ENCODE measurements around the gene GRB10.

GRB10 gene

GRCh38 chr7:50632561-50633413, 149.9 kb downstream of the GRB10 start:
- peak; percentile 70 for DNase-seq (ENCODE audit: low spot score)

DNA sequence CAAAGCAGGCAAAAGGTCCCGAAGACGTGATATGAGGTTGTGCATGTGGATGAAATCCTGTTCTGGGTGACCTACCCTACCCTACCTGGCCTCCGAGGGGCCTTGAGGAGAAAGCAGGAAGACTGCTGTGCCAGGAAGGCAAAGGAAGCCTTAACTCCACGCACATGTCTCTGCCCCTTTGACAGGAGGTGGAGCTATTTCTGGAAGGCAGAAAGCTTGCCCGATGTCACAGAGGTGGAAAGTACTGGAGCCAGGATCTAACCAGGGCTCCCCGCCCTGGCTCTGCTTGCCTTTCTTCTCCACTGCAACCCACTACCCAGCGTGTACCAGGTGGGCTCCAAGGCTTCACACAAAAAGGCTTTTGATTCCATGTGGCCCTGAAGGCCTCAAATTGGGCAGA, 151.1 kb downstream of the GRB10 start:
- no peak for DNase-seq (ENCODE audit: low spot score)

DNA sequence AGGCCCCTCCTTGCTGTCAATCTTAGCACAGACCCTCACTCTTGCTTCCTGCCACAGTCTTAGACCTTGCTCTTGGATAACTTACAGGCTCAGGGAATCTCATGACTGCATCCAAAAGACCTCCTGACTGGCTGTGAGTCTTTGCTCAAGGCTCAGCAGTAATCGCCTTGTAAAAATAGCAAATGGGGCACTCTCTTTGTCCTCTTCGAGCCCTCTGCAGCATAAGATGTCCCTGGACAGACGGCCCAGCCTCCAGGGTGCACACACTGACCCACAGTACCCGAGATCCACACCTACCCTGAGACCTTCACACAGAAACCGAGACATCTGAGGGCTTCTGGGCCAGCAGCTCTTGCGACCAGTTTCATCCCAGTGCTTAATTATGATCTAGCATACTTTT, 151.6 kb downstream of the GRB10 start:
- DNase-seq (ENCODE audit: low spot score) = no peak

- DNase-seq (ENCODE audit: low spot score) = no peak
Observed at GRCh38 chr7:50629238-50629901, 153.3 kb downstream of the GRB10 start.

GRCh38 chr7:50628434-50629084, 154.1 kb downstream of the GRB10 start:
- no peak for DNase-seq (ENCODE audit: low spot score)

DNA sequence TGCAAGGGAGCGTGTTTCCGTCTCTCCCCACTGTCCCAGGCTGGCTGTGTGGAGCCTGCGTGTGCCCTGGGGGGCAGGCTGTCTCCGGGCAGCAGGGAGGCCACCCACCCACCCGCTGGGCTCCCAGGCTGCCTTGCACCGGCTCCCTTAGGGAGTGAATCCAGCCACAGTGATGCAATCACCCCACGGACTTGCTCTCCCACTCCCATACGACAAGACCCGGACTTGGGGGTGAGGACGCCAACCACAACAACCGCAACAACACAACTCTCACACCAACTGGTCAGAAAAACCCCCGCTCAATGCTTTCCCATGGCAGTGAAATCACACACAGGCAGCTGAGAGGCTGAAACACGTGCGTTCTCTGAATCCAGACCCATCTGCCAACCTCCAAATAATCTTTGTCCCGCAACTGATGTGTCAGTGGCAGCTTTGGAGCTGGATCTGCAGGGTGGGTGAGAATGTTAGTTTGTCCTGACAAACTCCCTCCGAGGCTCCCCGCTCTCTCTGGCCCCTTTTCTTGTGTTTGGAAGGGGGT, 154.8 kb downstream of the GRB10 start:
- DNase-seq (ENCODE audit: low spot score) = no peak

DNA sequence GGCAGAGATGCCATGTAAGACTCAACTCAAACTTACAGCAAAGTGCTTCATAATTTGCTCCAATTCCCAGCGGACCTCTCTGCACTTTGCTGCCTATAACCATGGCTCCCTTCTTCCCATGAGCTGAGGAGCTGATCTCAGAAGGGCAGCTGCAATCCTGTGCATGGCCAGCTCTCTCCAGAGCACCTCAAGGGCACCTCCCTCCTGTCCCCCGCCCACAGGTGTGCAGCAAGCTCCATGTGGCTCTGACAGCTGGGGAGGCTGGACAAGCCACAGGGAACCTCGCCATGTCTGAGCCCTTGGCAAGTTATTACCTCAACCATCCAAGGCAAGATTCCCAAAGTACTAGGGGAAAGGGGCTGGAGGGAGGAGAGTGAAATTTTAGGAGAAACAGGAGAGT, 156.4 kb downstream of the GRB10 start:
- DNase-seq (ENCODE audit: low spot score) = no peak

GRCh38 chr7:50625360-50625759, 157.3 kb downstream of the GRB10 start:
- no peak for DNase-seq (ENCODE audit: low spot score)

DNA sequence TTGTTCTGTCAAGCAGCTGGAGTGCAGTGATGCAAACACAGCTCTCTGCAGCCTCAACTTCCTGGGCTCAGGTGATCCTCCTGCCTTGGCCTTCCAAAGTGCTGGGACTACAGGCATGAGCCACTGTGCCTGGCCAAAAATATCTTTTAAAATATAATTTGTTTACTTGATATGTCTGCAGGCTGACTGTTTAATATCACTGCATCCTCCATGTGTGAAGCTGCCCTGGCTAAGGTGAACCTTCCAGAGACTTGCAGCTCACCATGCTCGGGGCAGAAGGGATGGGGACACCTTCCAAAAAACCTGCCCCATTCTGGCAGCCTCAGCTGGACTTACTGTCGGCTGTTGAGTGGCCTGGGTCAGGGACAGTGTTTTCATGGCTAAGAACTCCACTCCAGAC, 159.9 kb downstream of the GRB10 start:
- DNase-seq (ENCODE audit: low spot score) = no peak

DNA sequence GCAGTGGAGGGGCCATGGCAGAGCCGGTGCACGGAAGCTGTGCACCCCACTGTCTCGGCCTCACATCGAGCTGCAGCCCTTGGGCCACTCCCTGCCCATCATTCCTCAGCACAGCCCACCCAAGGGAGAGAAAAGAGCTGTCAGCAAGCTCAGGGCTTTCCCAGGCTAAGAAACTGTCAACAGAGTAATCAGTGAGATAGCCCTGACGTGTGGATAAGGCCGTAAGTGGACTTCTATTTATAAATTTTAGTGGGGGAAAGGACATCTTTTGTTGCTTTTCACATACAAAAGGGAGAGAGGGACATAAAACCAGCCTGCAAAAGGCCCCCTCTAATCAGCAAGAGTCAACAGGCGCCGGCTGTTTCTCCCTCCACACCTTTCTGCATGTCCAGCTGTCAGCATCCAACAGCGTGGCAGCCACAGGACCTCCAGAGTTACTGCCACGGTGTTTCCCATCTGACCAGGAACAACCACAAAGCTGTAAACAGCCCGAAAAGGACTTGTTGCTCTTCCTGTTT, 160.7 kb downstream of the GRB10 start:
- no peak for DNase-seq (ENCODE audit: low spot score)

DNA sequence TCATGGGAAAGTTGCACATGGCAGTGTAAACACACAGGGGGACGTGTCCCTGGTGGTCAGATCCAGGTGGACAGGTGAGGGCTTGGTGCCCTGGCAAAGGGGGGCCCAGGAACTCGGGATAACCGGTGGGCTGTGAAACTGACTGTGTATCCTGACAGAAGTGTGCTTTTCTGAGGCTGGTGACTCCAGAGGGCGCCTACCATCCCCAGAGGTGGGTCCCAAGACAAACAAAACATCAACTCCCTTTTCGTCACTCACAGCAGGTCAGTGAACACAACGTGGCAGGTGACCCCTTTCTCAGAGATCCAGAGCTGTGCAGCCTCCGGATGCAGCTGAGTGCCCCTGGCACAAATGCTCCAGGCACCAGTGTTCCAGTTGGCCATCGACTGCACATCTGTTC, 161.5 kb downstream of the GRB10 start:
- DNase-seq (ENCODE audit: low spot score) = no peak

DNA sequence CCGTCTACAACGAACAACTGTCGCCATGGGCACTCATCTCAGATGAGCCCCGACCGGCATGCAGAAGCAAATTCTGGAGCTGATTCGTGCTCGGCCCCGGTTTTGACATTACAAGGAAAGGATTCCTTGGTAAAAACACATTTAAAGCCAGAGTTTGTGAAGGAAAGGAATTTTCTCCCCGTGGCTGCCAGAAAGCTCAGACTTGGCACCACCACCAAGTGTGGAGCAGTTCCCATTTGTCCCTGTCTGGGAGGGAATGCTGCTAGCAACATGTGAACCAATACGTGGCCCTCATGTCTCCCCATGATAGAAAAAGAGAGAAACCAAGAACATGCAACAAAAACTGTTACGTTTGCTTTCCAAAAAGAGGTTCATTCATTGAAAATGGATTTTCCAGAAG, 162.3 kb downstream of the GRB10 start:
- DNase-seq (ENCODE audit: low spot score) = no peak

- no peak for DNase-seq (ENCODE audit: low spot score)
Observed at GRCh38 chr7:50619684-50620083, 163.0 kb downstream of the GRB10 start.

DNA sequence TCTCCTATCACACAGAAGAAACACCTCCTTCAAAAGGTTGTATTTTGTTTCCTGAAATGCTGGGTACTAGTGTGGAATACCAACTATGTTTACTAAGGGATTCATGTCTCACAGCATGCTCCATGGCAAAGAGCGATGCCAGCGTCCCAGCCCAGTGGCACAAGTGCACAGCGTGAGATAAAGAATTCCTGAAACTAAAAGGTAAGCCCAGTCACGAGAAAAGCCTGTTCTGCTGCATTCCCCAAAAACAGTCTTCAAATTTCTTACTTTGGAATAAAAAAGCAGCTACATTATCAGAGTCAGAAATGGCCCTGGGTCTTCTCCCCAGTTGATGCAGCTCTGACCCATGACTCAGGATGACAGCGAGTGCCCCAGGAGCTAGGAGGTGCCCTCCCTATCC, 164.4 kb downstream of the GRB10 start:
- no peak for DNase-seq (ENCODE audit: low spot score)

DNA sequence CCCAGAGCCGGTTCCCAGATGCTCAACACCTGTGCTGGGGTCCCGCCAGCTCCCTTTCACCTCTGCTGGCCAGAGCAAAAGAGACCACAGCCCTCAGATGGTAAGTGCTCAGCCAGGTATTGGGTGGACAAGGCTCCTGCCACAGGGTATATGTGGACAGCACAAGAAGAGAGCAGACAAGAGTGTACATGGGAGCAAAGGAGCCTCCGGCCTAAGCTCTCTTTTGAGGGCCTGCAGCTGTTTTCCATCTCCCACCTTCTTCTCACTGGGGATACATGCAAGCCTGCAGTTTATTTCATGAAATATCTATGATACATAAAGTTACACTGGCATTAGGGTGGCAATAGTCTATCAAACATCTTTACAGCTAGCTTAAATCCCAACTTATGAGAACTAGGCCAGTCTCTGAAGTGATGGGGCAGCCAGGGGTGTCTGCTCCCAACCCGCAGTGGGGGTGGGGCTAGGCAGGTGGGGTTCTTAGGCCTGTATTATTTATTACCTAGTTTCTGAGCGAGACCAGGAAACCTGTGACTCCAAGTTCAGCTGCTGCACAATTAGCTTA, 167.1 kb downstream of the GRB10 start:
- no peak for DNase-seq (ENCODE audit: low spot score)

DNA sequence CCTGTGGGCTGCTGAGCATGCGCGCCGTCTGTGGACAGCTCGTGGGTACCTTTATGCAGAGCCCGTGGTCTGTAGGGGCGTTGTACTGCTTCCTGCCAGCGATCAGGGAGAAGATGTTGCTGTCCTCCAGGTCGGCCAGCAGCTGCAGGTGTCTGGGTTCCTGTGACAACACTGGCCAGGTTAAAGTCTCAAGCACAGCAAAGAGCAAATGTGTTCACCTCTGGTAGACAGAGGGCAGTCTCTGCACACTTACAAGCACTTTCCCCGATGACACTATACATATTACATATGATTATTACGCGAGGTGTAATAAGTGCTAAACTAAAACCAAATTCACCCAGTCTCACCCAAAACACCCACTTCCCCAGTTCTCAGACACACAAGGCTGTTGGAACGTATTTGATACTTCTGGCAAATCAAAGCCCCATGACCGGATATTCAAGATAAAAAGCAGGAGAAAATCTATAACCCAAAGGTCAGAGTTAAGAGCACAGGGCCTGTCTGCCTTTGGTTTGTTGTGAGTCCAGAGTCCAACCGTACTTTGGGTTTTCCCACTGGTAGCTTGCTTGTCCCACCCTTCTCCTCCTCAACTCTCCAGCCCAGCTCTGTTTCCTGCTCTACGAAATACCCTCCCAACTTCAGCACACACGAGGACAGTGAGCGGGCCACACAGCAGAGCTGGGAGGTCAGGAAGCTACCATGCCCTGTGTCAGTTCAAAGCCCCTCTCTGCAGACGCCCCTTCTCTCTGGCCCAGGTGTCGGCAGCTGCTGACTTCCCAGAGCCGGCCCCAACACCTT, 167.8 kb downstream of the GRB10 start:
- DNase-seq (ENCODE audit: low spot score) = peak; percentile 29

DNA sequence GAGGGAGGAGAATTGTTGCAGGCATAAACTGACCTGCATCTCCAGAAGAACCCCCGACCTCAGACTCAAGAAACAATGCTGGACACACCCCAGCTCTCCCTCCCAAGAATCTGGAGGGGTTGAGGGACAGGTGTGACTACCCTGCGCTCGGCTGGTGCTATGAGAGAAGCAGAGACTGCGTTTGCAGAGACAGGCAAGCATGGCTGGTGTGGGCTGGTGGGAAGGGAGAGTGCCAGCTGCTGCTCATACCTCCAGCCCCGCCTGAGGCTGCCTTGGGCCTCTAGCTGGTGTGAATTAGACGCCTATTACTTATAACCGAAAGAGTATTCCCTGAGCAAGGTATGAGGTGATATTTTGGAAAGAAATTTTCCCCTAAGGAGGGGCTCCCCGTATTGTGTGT, 169.2 kb downstream of the GRB10 start:
- DNase-seq (ENCODE audit: low spot score) = no peak

- no peak for DNase-seq (ENCODE audit: low spot score)
Observed at GRCh38 chr7:50612704-50613103, 170.0 kb downstream of the GRB10 start.

GRCh38 chr7:50610521-50611277, 172.0 kb downstream of the GRB10 start:
- DNase-seq (ENCODE audit: low spot score) = peak; percentile 73

- peak; percentile 53 for DNase-seq (ENCODE audit: low spot score)
Observed at GRCh38 chr7:50608196-50608906, 174.3 kb downstream of the GRB10 start.

Measured in activated CD4-positive, alpha-beta T cell treated with anti-CD3 and anti-CD28 coated beads, Interleukin-2, Interleukin-4, amounts not matched to agents 100 ng/mL and 50 ng/mL, durations not matched to agents 16 hours and 8 hours (primary cell).